Cardiac fibroblast (primary cell): ENCODE results near the gene DNAH11.

ENCODE experiments used
- DNase-seq, 2 donors: peaks; one replicate each; pipeline versions ENCODE4 v3.0.0 to v3.0.0-alpha.2; 2010; ENCODE audit warnings: low read depth in 2 of 2
- H3K4me3 ChIP-seq, 2 donors: replicated peaks in 1 of 2; 1 replicate in 1 of 2; 2 replicates in 1 of 2; pipeline ENCODE4 v1.5.1; 2011; ENCODE audit warnings: low read depth in 2 of 2, low read length in 2 of 2, mild to moderate bottlenecking in 2 of 2, moderate library complexity in 1 of 2
- TF ChIP-seq, protein P1 (sequence below): IDR thresholded peaks from one replicate; pipeline ENCODE4 v1.5.1; 2011; ENCODE audit warnings: low read depth, mild to moderate bottlenecking, low read length, inconsistent platforms

The DNAH11 gene

GRCh38 chr7:21538936-21539495, 3.8 kb upstream of the DNAH11 start:
- H3K4me3 ChIP-seq = no peak overlapping the region
- TF ChIP-seq, protein P1, sequence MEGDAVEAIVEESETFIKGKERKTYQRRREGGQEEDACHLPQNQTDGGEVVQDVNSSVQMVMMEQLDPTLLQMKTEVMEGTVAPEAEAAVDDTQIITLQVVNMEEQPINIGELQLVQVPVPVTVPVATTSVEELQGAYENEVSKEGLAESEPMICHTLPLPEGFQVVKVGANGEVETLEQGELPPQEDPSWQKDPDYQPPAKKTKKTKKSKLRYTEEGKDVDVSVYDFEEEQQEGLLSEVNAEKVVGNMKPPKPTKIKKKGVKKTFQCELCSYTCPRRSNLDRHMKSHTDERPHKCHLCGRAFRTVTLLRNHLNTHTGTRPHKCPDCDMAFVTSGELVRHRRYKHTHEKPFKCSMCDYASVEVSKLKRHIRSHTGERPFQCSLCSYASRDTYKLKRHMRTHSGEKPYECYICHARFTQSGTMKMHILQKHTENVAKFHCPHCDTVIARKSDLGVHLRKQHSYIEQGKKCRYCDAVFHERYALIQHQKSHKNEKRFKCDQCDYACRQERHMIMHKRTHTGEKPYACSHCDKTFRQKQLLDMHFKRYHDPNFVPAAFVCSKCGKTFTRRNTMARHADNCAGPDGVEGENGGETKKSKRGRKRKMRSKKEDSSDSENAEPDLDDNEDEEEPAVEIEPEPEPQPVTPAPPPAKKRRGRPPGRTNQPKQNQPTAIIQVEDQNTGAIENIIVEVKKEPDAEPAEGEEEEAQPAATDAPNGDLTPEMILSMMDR = no peak
- DNase-seq = no peak

DNA sequence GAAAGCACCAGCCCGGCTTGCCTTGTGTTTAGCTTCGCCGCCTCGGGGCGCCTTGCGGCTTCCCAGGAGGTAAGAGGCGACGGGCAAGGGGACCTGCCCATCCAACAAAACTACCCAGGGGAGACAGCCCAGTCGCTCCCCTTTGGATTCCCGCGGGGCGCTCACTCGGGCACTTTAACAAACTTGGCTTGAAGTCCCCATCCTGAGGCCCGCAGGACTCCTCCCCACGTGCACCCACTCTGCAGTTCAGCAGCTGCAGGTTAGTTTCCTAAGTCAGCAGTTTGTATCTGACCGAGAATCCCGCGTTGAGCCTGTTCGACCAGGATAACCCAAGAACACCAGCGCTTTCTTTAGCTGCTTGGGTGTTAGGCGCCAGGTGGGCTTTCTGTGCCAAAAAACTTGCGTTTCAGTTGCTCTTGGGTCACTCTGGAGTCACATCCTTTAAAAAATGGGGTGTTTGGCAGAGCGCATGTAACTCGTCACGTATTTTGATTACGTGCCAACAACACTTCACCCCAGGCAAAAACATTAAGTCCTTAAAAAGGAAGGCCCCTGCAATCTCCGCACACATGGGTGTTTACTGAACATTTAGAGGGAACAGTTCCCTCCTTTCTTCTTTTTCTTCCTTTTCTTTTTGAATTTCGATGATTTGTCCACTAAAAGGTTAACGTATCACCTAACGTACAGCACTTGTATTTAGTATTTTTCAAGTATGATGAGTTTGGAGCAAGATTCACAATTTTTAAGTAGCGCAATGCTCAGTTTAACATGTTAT, 876 bp downstream of the DNAH11 start:
- DNase-seq = peak; percentile 1 to 49
- H3K4me3 ChIP-seq = peak overlapping the region; percentile 34 to 60
- TF ChIP-seq, protein P1 = no peak

- TF ChIP-seq, protein P1 = no peak
- no peak for DNase-seq
- H3K4me3 ChIP-seq = no peak overlapping the region
These were observed 1.4 kb downstream of the DNAH11 start for GRCh38 chr7:21544303-21544656.

- TF ChIP-seq, protein P1 = no peak
- no peak overlapping the region for H3K4me3 ChIP-seq
- DNase-seq = peak in 1 of 2 donors; percentile 8
These were observed 1.9 kb downstream of the DNAH11 start for GRCh38 chr7:21544715-21545114.

GRCh38 chr7:21547501-21547900, 4.7 kb downstream of the DNAH11 start:
- DNase-seq = peak in 1 of 2 donors; percentile 71
- TF ChIP-seq, protein P1 = no peak

GRCh38 chr7:21548491-21548890, 5.7 kb downstream of the DNAH11 start:
- no peak overlapping the region for H3K4me3 ChIP-seq
- TF ChIP-seq, protein P1 = no peak
- no peak for DNase-seq

More at GRCh38 chr7:21547501-21547900, 4.7 kb downstream of the DNAH11 start:
- no peak overlapping the region for H3K4me3 ChIP-seq
